ENCODE data around the gene FGF21.

DNA sequence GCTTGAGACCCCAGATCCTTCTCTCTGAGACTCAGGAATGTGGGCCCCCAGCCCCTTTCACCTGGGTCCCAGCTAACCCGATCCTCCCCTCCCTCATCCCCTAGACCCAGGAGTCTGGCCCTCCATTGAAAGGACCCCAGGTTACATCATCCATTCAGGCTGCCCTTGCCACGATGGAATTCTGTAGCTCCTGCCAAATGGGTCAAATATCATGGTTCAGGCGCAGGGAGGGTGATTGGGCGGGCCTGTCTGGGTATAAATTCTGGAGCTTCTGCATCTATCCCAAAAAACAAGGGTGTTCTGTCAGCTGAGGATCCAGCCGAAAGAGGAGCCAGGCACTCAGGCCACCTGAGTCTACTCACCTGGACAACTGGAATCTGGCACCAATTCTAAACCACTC, 463 bp downstream of the FGF21 start:
- TF ChIP-seq, protein P1, sequence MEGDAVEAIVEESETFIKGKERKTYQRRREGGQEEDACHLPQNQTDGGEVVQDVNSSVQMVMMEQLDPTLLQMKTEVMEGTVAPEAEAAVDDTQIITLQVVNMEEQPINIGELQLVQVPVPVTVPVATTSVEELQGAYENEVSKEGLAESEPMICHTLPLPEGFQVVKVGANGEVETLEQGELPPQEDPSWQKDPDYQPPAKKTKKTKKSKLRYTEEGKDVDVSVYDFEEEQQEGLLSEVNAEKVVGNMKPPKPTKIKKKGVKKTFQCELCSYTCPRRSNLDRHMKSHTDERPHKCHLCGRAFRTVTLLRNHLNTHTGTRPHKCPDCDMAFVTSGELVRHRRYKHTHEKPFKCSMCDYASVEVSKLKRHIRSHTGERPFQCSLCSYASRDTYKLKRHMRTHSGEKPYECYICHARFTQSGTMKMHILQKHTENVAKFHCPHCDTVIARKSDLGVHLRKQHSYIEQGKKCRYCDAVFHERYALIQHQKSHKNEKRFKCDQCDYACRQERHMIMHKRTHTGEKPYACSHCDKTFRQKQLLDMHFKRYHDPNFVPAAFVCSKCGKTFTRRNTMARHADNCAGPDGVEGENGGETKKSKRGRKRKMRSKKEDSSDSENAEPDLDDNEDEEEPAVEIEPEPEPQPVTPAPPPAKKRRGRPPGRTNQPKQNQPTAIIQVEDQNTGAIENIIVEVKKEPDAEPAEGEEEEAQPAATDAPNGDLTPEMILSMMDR (IDR thresholded peaks at IDR 0.05), result no peak
- TF ChIP-seq EP300 (IDR thresholded peaks at IDR 0.05) (no peak), POLR2A (IDR thresholded peaks at IDR 0.05) (no peak)
